GM23248 (cell line): ENCODE measurements around the gene SLC38A6. TPM values are rescaled to one million over a fixed set of nuclear protein-coding genes. Genes with fewer than 3 reads are reported as not detected.
"Not testable (repeated sequence)": the region's sequence is repeated elsewhere in the genome, so short reads cannot be mapped to it uniquely, and the experiment has no call there.

Experiments
- DNase-seq: peaks from one replicate; pipeline ENCODE4 v3.0.0-alpha.2; 2015
- H2AFZ ChIP-seq: fragments of 200-600 bp; sonication (generic); 2 replicates; pipeline ENCODE4 v1.6.1; 2016; ENCODE audit warnings: antibody characterized with exemption
- H3F3A ChIP-seq: fragments of 200-600 bp; sonication (generic); 2 replicates; pipeline ENCODE4 v1.6.1; 2016; ENCODE audit warnings: mild to moderate bottlenecking, antibody characterized with exemption, mixed run types; ENCODE audit not compliant: insufficient read depth
- H3K27ac ChIP-seq: fragments of 200-600 bp; sonication (generic); 2 replicates; pipeline ENCODE4 v1.5.1; 2016; ENCODE audit warnings: mild to moderate bottlenecking
- H3K27me3 ChIP-seq: fragments of 200-600 bp; sonication (generic); replicated peaks from 2 replicates; pipeline ENCODE4 v1.6.1; 2016; ENCODE audit warnings: mild to moderate bottlenecking; ENCODE audit not compliant: insufficient read depth
- H3K36me3 ChIP-seq: fragments of 200-600 bp; sonication (generic); 2 replicates; pipeline ENCODE4 v1.6.1; 2016; ENCODE audit warnings: low read depth, mild to moderate bottlenecking
- H3K4me1 ChIP-seq: fragments of 200-600 bp; sonication (generic); 2 replicates; pipeline ENCODE4 v1.6.1; 2016; ENCODE audit warnings: mild to moderate bottlenecking; ENCODE audit not compliant: insufficient read depth
- H3K4me2 ChIP-seq: fragments of 200-600 bp; sonication (generic); one replicate; pipeline ENCODE4 v1.6.1; 2016; ENCODE audit warnings: mild to moderate bottlenecking; ENCODE audit not compliant: unreplicated experiment
- H3K4me3 ChIP-seq: fragments of 200-600 bp; sonication (generic); 2 replicates; pipeline ENCODE4 v1.5.1; 2016; ENCODE audit warnings: mild to moderate bottlenecking
- H3K79me2 ChIP-seq: fragments of 200-600 bp; sonication (generic); 2 replicates; pipeline ENCODE4 v1.6.1; 2016; ENCODE audit warnings: mild to moderate bottlenecking; ENCODE audit not compliant: insufficient read depth
- H3K9ac ChIP-seq: fragments of 200-600 bp; sonication (generic); 2 replicates; pipeline ENCODE4 v1.6.1; 2016; ENCODE audit warnings: mild to moderate bottlenecking
- H3K9me2 ChIP-seq: fragments of 200-600 bp; sonication (generic); 2 replicates; pipeline ENCODE4 v1.6.1; 2016; ENCODE audit warnings: mixed run types, mild to moderate bottlenecking, moderate library complexity; ENCODE audit not compliant: insufficient read depth
- H3K9me3 ChIP-seq: fragments of 200-600 bp; sonication (generic); one replicate; pipeline ENCODE4 v1.6.1; 2017; ENCODE audit warnings: low read depth
- H4K20me1 ChIP-seq: fragments of 200-600 bp; sonication (generic); 2 replicates; pipeline ENCODE4 v1.6.0; 2016; ENCODE audit not compliant: insufficient read depth
- EZH2 ChIP-seq: fragments of 200-600 bp; sonication (generic); IDR thresholded peaks from 2 replicates; pipeline ENCODE4 v1.6.1; 2018; ENCODE audit warnings: antibody characterized with exemption, mild to moderate bottlenecking; ENCODE audit not compliant: insufficient read depth, poor library complexity, severe bottlenecking
- EZH2phosphoT487 ChIP-seq: fragments of 200-600 bp; sonication (generic); IDR thresholded peaks from 2 replicates; pipeline ENCODE4 v1.6.1; 2018; ENCODE audit warnings: antibody characterized with exemption, moderate library complexity, mild to moderate bottlenecking, low read depth; ENCODE audit not compliant: insufficient read depth
- WGBS, 2 experiments: methylation state at CpG; one replicate each; pipeline ENCODE4 v1.1.6; 2015 to 2017; ENCODE audit warnings: low lambda C conversion rate in 2 of 2, low coverage in 1 of 2; ENCODE audit errors: missing lambda C conversion rate in 2 of 2; 5-methylcytosine and 5-hydroxymethylcytosine counted together
- in situ Hi-C: fragments of 300-500 bp; cut with MboI; formaldehyde crosslinking; loops from 2 replicates; pipeline ENCODE4 v1.15.0; 2020
- polyA plus RNA-seq: library from polyadenylated mRNA; unstranded; fragments of >200 nt; fragmentation: Nextera tagmentation; extraction: Ambion mirVana; gene quantifications from 2 replicates; pipeline ENCODE4 v1.2.1, GENCODE V29; 2016
- total RNA-seq: library from RNA; depleted of rRNA; stranded (reverse); fragments of >200 nt; shearing (Covaris generic); gene quantifications from 2 replicates; pipeline ENCODE4 v1.2.3, GENCODE V29; 2014

SLC38A6 gene
- total and polyA plus RNA-seq, 2 experiments from 2014 or later: 21.5 to 29.8 TPM

GRCh38 chr14:61091657-61092273, 110.7 kb downstream of the SLC38A6 start:
- H3K79me2 ChIP-seq: no peaks in the 10 kb centered on the region
- no peak overlapping the region for H3K4me3 ChIP-seq
- in situ Hi-C loops: no loop called here
- no peak for TF ChIP-seq EZH2
- TF ChIP-seq EZH2phosphoT487: no peak
- no peak overlapping the region for H3K4me2 ChIP-seq
- no peaks in the 10 kb centered on the region for H3K9me2 ChIP-seq
- H3K9ac ChIP-seq: no peak overlapping the region
- no peaks in the 10 kb centered on the region for H3K9me3 ChIP-seq
- no peaks in the 10 kb centered on the region for H3K36me3 ChIP-seq
- H3K27ac ChIP-seq: no peak overlapping the region
- H4K20me1 ChIP-seq: no peaks in the 10 kb centered on the region
- no peaks in the 10 kb centered on the region for H3K27me3 ChIP-seq
- no peak overlapping the region for H2AFZ ChIP-seq
- H3K4me1 ChIP-seq: peaks cover 15% of the 10 kb centered on the region
- WGBS, 2 experiments: 61 to 73% methylated on average over 2 of the region's 2 CpGs
- H3F3A ChIP-seq: no peaks in the 10 kb centered on the region
- no peak for DNase-seq

GRCh38 chr14:61098096-61098495, 117.1 kb downstream of the SLC38A6 start:
- H3K27me3 ChIP-seq, H3K79me2 ChIP-seq, H3K27ac ChIP-seq, H3K9me2 ChIP-seq, H2AFZ ChIP-seq, H3K9me3 ChIP-seq, in situ Hi-C loops, H3K4me3 ChIP-seq, DNase-seq, H4K20me1 ChIP-seq, H3K9ac ChIP-seq, H3K4me2 ChIP-seq, H3K36me3 ChIP-seq: not testable (repeated sequence)
- Histone ChIP-seq H3K4me1 (peaks cover 17% of the 10 kb centered on the region), H3F3A (peaks cover 16% of the 10 kb centered on the region)
- WGBS, 2 experiments: 75 to 81% methylated on average over 14 to 15 of the region's 15 CpGs

GRCh38 chr14:61098721-61099120, 117.7 kb downstream of the SLC38A6 start:
- H3F3A ChIP-seq: peaks cover 21% of the 10 kb centered on the region
- H3K4me1 ChIP-seq: peaks cover 22% of the 10 kb centered on the region
- no peak overlapping the region for H3K27ac ChIP-seq
- no peaks in the 10 kb centered on the region for H3K27me3 ChIP-seq
- in situ Hi-C loops: no loop called here
- no peak overlapping the region for H3K4me2 ChIP-seq
- no peak overlapping the region for H2AFZ ChIP-seq
- no peaks in the 10 kb centered on the region for H3K9me2 ChIP-seq
- TF ChIP-seq EZH2phosphoT487 (no peak), EZH2 (no peak)
- no peaks in the 10 kb centered on the region for H3K9me3 ChIP-seq
- no peak overlapping the region for H3K4me3 ChIP-seq
- no peaks in the 10 kb centered on the region for H3K79me2 ChIP-seq
- no peak for DNase-seq
- H3K36me3 ChIP-seq: no peaks in the 10 kb centered on the region
- no peak overlapping the region for H3K9ac ChIP-seq
- H4K20me1 ChIP-seq: no peaks in the 10 kb centered on the region

- no peaks in the 10 kb centered on the region for H3K36me3 ChIP-seq
- H3K27me3 ChIP-seq: no peaks in the 10 kb centered on the region
- H2AFZ ChIP-seq: no peak overlapping the region
- no peaks in the 10 kb centered on the region for H3K9me3 ChIP-seq
- H3K4me3 ChIP-seq: no peak overlapping the region
- WGBS, 2 experiments: 59 to 61% methylated on average over 4 of the region's 4 CpGs
- peaks cover 22% of the 10 kb centered on the region for H3F3A ChIP-seq
- no peaks in the 10 kb centered on the region for H3K9me2 ChIP-seq
- H3K79me2 ChIP-seq: no peaks in the 10 kb centered on the region
- DNase-seq: no peak
- no peak for TF ChIP-seq EZH2phosphoT487
- TF ChIP-seq EZH2: no peak
- in situ Hi-C loops: no loop called here
- H3K27ac ChIP-seq: no peak overlapping the region
- H3K9ac ChIP-seq: no peak overlapping the region
- no peak overlapping the region for H3K4me2 ChIP-seq
- H4K20me1 ChIP-seq: no peaks in the 10 kb centered on the region
- peaks cover 28% of the 10 kb centered on the region for H3K4me1 ChIP-seq
These were observed 118.3 kb downstream of the SLC38A6 start for GRCh38 chr14:61099216-61099835.
